ENCODE data around the gene PHYH.
"Not testable (repeated sequence)": the region's sequence is repeated elsewhere in the genome, so short reads cannot be mapped to it uniquely, and the experiment has no call there.

PHYH gene

GRCh38 chr10:13321576-13321975, 21.7 kb upstream of the PHYH start:
- DNase-seq (ENCODE audit: low read depth in 2 of 2) = no peak

DNA sequence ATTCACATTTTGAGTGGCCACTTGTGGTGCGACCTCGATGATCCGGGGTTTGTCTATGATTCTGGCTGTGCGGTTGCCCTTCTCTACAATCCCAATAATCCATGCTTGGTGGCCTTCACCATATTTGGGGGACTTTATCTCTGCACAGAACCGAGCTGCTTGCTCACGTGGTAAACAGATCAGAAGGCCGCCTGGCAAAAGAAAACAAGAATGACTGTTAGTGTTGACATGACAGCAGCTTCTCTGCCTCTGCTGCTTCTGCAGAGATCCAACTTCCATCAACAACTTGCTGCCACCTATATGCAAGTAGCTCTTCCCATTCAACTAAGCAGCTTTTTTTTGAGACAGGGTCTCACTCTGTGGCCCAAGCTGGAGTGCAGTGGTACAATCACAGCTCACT, 19.3 kb upstream of the PHYH start:
- DNase-seq (ENCODE audit: low read depth in 2 of 2) = no peak

GRCh38 chr10:13317474-13317873, 17.6 kb upstream of the PHYH start:
- DNase-seq (ENCODE audit: low read depth in 2 of 2) = no peak

- DNase-seq (ENCODE audit: low read depth in 2 of 2) = no peak
Measured at GRCh38 chr10:13316635-13317311, 16.9 kb upstream of the PHYH start.

DNA sequence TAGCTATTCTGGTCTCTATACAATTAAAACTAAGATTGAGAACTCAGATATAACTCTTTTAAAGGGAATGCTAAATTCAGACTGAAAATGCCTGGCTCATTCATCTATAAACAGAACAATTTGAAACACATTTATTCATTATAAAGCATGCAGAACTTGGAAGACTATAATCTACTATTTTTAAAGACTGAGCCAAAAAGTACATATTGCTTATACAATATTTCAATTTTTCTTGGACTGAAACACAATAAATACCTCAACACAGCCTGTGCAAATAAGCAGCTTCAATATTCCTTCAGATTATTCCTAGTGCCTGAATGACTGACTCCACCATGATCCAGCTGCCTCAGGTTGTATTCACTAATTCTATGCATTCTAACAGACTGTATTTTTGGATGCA, 15.5 kb upstream of the PHYH start:
- no peak for DNase-seq (ENCODE audit: low read depth in 2 of 2)

DNA sequence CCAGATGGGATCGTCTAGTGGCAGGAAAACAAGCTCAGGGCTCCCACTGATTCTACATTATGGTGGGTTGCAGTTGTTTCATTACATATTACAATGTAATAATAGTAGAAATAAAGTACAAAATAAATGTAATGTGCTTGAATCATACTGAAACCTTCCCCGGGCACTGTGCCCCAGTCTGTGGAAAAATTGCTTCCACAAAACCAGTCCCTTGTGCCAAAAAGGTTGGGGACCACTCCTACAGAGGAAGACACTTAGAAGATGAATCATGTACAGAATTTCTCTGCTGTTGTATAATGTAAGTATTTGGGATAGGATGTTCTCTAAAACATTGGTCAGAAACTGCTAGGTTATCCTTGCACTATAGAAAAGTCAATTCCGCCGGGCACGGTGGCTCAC, 11.3 kb upstream of the PHYH start:
- DNase-seq (ENCODE audit: low read depth in 2 of 2) = no peak

GRCh38 chr10:13310518-13311176, 10.8 kb upstream of the PHYH start:
- no peak for DNase-seq (ENCODE audit: low read depth in 2 of 2)

GRCh38 chr10:13309792-13310191, 9.9 kb upstream of the PHYH start:
- DNase-seq (ENCODE audit: low read depth in 2 of 2) = no peak

DNA sequence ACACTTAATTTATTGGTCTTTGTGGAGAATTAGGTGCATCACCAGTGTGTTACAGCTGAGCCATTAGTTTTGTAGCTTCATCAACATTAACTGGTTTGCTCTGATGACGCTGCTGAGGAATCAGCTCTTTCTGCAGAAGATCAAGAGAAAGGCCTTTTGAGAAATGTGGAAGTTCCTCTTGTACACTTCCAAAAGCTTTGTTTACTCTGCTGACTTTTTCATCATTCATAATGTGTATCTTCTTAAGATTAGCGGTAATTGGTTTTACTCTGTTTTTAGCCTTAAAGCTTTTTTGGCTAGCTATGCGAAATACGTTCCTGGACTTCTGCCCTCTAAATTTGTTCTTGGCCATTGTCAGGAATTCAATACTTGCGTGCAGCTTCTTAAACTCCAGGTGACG, 8.2 kb upstream of the PHYH start:
- no peak for DNase-seq (ENCODE audit: low read depth in 2 of 2)

DNA sequence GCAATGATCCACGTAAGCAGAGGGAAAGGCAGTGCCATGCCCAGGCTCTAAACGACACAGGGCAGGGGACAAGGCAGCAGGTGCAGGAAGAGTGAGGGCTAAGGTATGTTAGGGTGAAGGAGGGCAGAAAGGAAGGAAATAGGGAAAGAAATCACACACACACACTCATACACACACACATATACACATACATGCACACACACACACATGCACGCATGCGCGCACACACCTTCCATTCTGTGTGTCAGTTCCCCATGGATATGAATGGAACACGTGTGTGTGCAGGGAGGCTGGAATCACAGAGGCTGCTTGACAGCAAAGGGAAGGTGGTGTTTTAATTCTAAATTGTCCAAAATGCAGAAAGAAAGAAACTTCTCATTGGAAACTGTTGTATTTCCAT, 6.2 kb upstream of the PHYH start:
- DNase-seq (ENCODE audit: low read depth in 2 of 2) = no peak

GRCh38 chr10:13302821-13303555, 3.1 kb upstream of the PHYH start:
- DNase-seq (ENCODE audit: low read depth in 2 of 2) = no peak

DNA sequence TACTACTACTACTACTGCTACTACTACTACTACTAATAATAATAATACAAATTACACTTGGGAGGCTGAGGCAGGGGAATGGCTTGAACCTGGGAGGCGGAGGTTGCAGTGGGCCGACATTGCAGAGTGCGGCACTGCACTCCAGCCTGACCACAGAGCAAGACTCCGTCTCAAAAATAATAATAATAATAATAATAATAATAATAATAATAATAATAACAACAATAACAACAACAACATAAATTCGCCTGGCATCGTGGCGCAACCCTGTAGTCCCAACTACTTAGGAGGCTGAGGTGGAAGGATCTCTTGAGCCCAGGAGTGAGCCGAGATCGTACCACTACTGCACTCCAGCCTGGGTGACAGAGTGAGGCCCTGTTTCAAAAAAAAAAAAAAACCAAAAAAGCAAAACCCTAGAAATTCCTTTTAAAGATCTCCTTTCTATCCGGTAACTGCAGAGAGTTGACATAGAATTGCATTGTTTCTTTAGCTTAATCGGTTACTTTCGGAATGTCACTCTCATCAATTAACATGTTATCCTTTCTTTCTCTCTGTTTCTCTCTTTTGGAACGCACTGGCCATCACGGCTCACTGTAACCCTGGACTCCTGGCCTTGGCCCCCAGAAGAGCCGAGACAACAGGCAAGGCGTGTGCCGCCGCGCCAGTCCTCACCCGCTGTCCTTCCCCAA, 972 bp downstream of the PHYH start:
- no peak for DNase-seq (ENCODE audit: low read depth in 2 of 2)

GRCh38 chr10:13296476-13296875, 3.4 kb downstream of the PHYH start:
- DNase-seq (ENCODE audit: low read depth in 2 of 2) = no peak

- DNase-seq (ENCODE audit: low read depth in 2 of 2) = no peak
Measured at GRCh38 chr10:13294784-13295183, 5.1 kb downstream of the PHYH start.

DNA sequence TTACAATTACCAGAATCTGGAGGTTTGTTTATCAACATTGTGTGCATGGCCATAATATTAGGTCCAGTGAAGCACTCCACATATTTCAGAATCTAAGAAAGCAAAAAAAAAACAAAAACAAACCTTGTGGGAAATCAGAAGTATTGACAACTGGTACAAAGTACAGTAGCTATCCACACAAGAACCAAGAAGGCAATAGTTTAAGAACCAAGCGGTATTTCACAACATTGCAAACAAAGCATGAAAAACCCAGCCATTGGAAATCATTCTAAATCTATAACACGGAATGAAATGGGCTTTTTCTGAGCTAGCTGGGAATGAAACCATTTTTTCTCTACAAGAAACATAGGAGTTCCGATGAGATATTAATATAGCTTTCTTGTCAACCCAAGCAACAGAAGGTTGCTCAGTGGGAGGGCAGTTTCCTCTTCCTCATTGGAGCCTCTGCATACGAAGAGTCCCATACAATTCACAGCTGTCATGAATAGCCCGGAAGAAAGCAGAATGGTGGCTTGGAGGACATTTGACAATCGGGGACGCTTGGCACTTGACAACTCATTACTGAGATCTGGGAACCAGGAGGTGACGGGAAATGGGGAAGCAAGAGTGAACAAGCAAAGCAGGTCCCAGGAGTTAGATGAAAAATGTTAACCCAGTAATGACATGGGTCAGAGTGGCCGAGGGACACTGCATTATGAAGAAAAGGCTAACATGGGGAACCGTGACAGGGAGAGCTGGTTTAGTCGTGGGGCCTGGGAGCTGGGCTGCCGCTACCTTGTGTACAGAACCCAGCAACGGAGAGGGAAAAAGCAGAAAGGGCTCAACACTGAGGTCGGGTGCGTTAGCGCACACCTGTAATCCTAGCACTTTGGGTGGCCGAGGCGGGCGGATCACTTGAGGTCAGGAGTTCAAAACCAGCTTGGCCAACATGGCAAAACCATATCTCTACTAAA, 7.8 kb downstream of the PHYH start:
- no peak for DNase-seq (ENCODE audit: low read depth in 2 of 2)

DNA sequence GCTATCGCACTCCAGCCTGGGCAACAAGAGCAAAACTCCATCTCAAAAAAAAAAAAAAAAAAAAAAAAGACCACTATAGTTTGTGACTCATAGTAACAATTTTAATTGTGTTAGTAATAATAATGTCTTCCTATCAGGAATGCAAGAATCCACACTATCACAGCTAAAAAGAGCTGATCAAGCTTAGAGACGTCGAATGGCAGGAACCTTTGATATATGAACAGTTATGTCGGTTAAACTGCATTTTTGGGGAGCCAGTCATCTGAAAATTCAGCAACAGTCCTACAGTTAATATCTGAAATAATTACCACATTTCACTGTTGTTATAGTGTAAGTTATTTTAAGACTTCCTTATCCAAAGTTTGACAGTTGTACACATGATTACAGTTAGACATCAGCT, 8.8 kb downstream of the PHYH start:
- no peak for DNase-seq (ENCODE audit: low read depth in 2 of 2)

DNA sequence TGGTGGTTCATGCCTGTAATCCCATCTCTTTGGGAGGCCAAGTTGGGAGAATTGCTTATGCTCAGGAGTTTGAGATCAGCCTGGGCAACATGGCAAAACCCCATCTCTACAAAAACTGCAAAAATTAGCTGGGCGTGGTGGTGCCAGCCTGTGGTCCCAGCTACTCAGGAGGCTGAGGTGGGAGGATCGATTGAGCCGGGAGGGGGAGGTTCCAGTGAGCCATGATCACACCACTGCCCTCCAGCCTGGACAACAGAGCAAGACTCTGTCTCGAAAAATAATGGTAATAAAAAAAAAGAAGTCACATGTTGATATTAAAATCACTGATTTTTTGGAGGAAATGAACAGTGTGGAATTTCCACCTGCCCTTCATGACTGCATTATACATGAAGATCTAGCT, 15.8 kb downstream of the PHYH start:
- DNase-seq (ENCODE audit: low read depth in 2 of 2) = no peak

DNA sequence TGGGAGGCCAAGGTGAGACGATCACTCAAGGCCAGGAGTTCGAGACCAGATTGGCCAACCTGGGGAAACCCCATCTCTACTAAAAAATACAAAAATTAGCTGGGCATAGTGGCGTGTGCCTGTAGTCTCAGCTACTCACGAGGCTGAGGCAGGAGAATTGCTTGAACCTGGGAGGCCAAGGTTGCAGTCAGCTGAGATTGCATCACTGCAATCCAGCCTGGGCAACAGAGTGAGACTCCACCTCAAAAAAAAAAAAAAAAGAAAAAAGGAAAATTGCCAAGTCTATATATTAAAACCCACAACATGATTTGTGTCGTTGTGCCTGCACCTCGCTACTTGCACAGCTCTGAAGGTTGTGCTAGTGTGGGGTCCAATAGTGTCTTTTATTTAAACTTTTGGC, 17.5 kb downstream of the PHYH start:
- not testable (repeated sequence) for DNase-seq (ENCODE audit: low read depth in 2 of 2)

- no peak for DNase-seq (ENCODE audit: low read depth in 2 of 2)
Measured at GRCh38 chr10:13276749-13277365, 23.0 kb downstream of the PHYH start.

- not testable (repeated sequence) for DNase-seq (ENCODE audit: low read depth in 2 of 2)
Measured at GRCh38 chr10:13276146-13276545, 23.7 kb downstream of the PHYH start.

DNA sequence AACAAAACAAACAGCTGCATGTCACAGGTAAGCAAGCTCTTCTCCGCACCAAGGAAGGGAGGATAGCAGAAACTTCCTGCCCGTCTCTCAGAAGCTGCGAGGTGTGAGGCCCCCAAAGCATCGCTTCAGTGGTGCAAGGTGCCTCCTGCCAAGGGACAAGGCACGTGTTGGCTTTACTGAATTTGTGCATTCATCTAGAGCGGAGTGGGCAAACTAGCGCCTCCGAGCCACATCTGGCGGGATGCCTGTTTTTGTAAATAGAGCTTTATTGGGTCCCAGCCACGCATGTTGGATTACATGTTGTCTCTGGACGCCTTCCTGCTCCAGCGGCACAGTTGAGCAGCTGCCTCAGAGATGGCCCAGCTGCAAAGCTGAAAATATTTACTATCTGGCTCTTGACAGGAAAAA, 27.7 kb downstream of the PHYH start:
- DNase-seq (ENCODE audit: low read depth in 2 of 2) = no peak

All from stimulated activated CD8-positive, alpha-beta memory T cell treated with anti-CD3 and anti-CD28 coated beads, Interleukin-2, amount 100 ng/mL, for 48 hours (primary cell).